Skeletal muscle tissue (tissue), 4 donors: ENCODE results near the gene STK40. TPM values are rescaled to one million over a fixed set of nuclear protein-coding genes. Genes with fewer than 3 reads are reported as not detected.
A peak's percentile ranks its signal among the peaks of the same experiment; 100 is the strongest.

Experiments
- H3K27ac ChIP-seq: one replicate; pipeline ENCODE4 v1.7.0; 2013; ENCODE audit warnings: mild to moderate bottlenecking, low read depth, low read length, inconsistent platforms
- H3K27me3 ChIP-seq, 3 donors: one replicate each; pipeline ENCODE4 v1.7.0; 2013; ENCODE audit warnings: low read length in 3 of 3; ENCODE audit not compliant: control insufficient read depth in 3 of 3, insufficient read depth in 3 of 3
- H3K36me3 ChIP-seq, 3 donors: one replicate each; pipeline ENCODE4 v1.7.0; 2013; ENCODE audit warnings: low read length in 3 of 3; ENCODE audit not compliant: control insufficient read depth in 3 of 3, insufficient read depth in 3 of 3
- H3K4me1 ChIP-seq, 3 donors: one replicate each; pipeline ENCODE4 v1.7.0; 2013; ENCODE audit warnings: low read length in 3 of 3, mild to moderate bottlenecking in 3 of 3; ENCODE audit not compliant: control insufficient read depth in 3 of 3, insufficient read depth in 3 of 3
- H3K4me3 ChIP-seq, 3 donors: one replicate each; pipeline ENCODE4 v1.7.0; 2013; ENCODE audit warnings: low read length in 3 of 3
- H3K9ac ChIP-seq, 3 donors: one replicate each; pipeline ENCODE4 v1.7.0; 2013; ENCODE audit warnings: low read length in 3 of 3, mild to moderate bottlenecking in 3 of 3, moderate library complexity in 2 of 3, low read depth in 1 of 3
- H3K9me3 ChIP-seq, 3 donors: one replicate each; pipeline ENCODE4 v1.7.0; 2013; ENCODE audit warnings: low read length in 3 of 3; ENCODE audit not compliant: control insufficient read depth in 3 of 3
- total RNA-seq: library from RNA; depleted of rRNA; stranded (reverse); fragments of >200 nt; gene quantifications from one replicate; pipeline ENCODE4 v1.2.3, GENCODE V29; 2014
- donor health status: Osteomylitis.

Gene STK40
- total RNA-seq, 1 donor from 2014 or later: 11.0 TPM

DNA sequence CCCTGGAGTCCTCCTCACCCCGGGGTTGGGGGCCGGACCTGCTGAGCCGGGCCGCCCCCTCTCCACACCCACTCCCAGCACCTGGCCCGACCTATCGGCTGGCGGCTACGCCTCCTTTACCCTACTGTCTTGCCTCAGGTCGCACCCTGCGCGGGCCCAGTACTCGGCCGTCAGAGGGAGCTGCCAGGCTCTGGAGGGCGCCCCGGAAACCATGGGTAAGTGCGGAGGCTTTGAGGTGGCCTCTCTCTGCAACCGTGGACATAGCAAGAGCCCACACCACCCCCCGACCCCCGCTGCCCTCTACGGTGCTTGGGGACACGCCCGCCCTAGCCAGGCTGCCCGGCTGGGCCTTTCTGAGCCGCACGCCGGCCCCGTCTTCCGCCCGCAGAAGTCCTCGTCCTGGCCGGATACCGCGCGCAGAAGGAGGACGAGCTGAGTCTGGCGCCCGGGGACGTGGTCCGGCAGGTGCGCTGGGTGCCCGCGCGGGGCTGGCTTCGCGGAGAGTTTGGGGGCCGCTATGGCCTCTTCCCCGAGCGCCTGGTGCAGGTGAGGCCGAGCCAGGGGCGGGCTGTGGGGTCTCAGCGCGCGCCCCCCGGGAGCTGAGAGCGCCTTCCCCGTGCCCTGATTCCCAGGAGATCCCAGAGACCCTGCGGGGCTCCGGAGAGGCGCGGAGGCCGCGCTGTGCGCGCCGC is 79.4 kb downstream of the STK40 start, which contains the start of gene SH3D21:
SH3D21 (plus strand) TSS at position 159 of the 692 bp plus-strand sequence; CDS start at position 212, 53 bp downstream.
- Histone ChIP-seq H3K27ac (peak within 1 kb of the TSS; percentile 44), H3K4me3 (peak within 1 kb of the TSS; percentile 71 to 86 (median 82)), H3K36me3 (peaks cover 30 to 34% (median 33%) of the 10 kb centered on the region in 3 donors), H3K4me1 (peaks cover 10 to 19% (median 11%) of the 10 kb centered on the region in 3 donors), H3K9ac (peak within 1 kb of the TSS; percentile 62 to 77 (median 72)), H3K27me3 (no peaks in the 10 kb centered on the region), H3K9me3 (no peaks in the 10 kb centered on the region)

DNA sequence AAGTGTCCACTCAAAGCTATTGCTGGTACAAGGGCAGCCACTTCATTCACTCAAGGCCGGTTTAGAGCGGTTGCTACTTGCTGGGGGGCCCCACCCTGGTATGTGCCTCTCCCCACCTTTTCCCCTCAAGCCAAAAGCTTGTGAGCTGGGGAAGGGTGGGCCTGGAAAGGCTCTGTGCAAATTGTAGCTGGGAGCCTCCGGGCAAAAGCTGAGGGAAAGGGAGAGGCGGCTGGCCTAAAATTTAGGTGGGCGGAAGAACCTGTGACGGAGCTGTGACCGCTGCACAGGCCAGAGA is 79.9 kb downstream of the STK40 start:
- Histone ChIP-seq H3K9me3 (no peaks in the 10 kb centered on the region), H3K27me3 (no peaks in the 10 kb centered on the region), H3K27ac (peak overlapping the region; percentile 44), H3K4me3 (peak overlapping the region in 2 of 3 donors; percentile 71 to 82), H3K9ac (peak overlapping the region in 2 of 3 donors; percentile 62 to 77), H3K36me3 (peaks cover 34 to 39% (median 38%) of the 10 kb centered on the region in 3 donors), H3K4me1 (peaks cover 10 to 19% (median 11%) of the 10 kb centered on the region in 3 donors)

DNA sequence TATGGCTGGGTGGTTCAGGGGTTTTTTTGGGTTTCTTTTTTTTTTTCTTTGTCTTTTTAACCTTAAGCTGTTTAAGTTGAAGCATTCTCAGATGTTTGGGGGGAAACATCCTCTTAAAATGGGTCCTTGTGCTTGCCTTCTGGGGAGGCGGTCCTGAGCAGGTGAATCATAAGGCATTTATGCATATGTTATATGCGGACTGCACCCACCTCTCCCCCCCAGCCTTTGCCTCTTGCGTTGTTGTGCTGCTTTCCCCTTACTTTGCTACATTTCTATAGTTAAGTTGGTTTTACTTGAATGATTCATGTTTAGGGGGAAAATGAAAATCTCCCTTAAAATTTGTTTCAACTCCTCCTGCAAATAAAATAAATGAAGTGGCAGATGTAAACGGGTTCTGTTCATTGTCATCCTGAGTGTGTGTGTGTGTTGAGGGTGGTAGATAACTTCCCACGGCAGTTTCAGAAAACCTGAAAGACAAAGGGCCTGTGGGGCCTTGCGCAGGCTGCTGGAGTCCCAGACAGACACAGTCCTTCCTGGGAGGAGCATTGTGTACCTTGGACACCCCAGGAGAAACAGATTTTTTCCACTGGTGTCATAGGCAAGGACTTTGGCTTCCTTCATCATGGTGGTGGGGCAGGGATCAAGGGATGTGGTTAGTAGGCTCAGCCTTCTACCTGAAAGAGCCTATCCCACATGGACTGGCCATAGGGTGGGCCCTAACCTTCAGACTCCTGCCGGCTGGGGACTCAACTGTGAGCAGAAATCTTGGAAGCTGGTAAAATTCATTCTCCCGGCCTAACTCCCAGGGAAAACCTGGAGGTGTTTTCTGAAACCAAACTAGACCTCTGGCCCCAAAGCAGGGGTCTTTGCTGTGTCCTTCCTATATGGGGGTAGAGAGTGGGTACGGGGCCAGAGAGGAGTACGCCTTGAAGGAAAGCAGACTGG is 80.5 kb downstream of the STK40 start:
- peaks cover 10 to 19% (median 11%) of the 10 kb centered on the region in 3 donors for H3K4me1 ChIP-seq
- no peak overlapping the region for H3K4me3 ChIP-seq
- H3K9me3 ChIP-seq: no peaks in the 10 kb centered on the region
- peak overlapping the region in 1 of 3 donors; percentile 77 for H3K9ac ChIP-seq
- peaks cover 34 to 45% (median 44%) of the 10 kb centered on the region in 3 donors for H3K36me3 ChIP-seq
- no peaks in the 10 kb centered on the region for H3K27me3 ChIP-seq
- H3K27ac ChIP-seq: no peak overlapping the region

DNA sequence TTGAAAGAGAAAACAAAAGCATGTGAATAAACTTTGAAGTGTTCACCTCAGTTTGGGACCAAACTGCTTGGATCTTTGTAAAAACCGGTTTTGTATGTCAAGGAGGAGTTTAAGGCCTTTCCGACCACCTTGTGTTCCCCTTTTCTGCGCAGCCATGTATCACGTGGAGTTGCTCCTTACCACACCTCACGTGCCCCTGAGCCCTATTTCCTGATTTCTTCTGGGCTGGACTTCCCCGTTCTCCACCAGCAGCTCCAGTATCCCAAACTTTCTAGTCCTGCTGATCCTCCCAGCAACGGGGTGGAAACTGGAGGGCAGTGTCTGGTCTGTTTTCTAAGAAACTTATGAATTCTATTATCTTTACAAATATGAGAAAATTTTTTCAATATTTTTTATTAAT is 81.2 kb downstream of the STK40 start:
- no peak overlapping the region for H3K4me3 ChIP-seq
- no peaks in the 10 kb centered on the region for H3K9me3 ChIP-seq
- peaks cover 14 to 25% (median 16%) of the 10 kb centered on the region in 3 donors for H3K4me1 ChIP-seq
- peaks cover 36 to 51% (median 47%) of the 10 kb centered on the region in 3 donors for H3K36me3 ChIP-seq
- no peak overlapping the region for H3K9ac ChIP-seq
- no peak overlapping the region for H3K27ac ChIP-seq
- H3K27me3 ChIP-seq: no peaks in the 10 kb centered on the region

DNA sequence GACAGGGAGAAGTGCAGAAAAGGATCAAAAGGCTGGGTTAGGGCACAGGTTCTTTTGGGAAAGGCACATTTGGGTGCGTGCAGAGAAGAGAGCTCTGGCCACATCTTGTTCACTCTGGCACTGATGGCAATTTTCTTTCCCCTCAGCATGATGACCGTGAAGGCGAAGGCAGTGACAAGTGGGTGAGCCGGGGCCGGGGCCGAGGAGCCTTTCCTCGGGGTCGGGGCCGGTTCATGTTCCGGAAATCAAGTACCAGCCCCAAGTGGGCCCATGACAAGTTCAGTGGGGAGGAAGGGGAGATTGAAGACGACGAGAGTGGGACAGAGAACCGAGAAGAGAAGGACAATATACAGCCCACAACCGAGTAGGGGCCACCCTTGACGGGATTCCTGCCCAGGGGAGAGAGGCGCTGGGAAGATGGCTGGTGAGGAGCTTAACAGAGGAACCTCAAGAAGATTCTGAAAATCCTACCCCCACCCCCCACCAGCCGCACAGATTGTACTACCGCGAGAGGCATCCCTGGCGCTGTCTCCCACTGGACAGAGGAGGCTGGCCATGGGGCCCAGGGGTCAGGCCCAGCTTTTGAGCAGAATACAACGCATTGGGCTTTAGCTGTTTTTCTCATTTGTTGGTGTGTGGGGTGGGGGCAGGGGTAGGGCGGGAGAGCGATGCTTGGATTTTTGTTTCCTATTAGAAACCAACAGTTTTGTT is 81.9 kb downstream of the STK40 start:
- H3K36me3 ChIP-seq: peaks cover 37 to 52% (median 48%) of the 10 kb centered on the region in 3 donors
- no peaks in the 10 kb centered on the region for H3K27me3 ChIP-seq
- H3K9me3 ChIP-seq: no peaks in the 10 kb centered on the region
- H3K4me3 ChIP-seq: no peak overlapping the region
- no peak overlapping the region for H3K9ac ChIP-seq
- H3K4me1 ChIP-seq: peaks cover 14 to 25% (median 16%) of the 10 kb centered on the region in 3 donors
- no peak overlapping the region for H3K27ac ChIP-seq

DNA sequence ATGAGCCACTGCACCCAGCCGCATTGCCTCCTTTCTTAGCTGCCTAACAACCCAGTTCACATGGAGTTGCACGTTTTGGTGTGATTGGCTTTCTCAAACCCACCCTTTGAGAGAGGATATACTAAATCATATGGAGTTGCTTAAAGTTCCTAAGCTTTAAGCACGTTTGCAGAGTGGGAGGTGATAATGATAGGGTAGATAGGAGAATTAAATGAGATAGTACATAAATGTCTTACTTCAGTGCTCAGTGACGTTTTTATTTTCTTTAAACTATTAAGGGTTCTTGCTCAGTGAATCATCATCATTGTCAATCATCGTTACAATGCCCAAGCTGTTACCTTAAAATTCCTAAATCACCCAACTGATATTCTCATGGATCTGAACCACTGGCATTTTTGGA is 82.5 kb downstream of the STK40 start:
- Histone ChIP-seq H3K27ac (no peak overlapping the region), H3K9ac (no peak overlapping the region), H3K4me3 (no peak overlapping the region), H3K9me3 (no peaks in the 10 kb centered on the region), H3K4me1 (peaks cover 14 to 25% (median 16%) of the 10 kb centered on the region in 3 donors), H3K36me3 (peaks cover 42 to 58% (median 54%) of the 10 kb centered on the region in 3 donors), H3K27me3 (no peaks in the 10 kb centered on the region)

DNA sequence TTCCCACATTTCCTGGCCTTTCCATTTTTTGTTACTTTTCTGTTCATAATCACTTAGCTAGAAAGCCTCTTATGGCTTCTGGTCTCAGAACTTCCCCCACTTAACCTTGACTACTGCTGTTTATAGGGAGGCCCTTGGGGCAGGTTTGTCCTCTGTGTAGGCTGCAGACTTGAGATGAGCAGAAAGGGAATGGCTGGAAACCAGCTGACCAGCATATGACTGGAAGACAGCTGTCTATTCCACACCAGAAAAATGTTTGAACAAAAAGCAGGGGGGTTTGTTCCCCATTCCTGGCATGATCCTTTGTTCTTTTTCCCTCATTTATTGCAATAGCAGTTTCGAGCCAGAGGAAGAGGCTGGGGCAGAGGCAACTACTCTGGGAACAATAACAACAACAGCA is 84.5 kb downstream of the STK40 start:
- Histone ChIP-seq H3K36me3 (peaks cover 54 to 71% (median 68%) of the 10 kb centered on the region in 3 donors), H3K4me3 (no peak overlapping the region), H3K9ac (no peak overlapping the region), H3K4me1 (peaks cover 3 to 18% (median 9%) of the 10 kb centered on the region in 3 donors), H3K27ac (no peak overlapping the region), H3K9me3 (no peaks in the 10 kb centered on the region), H3K27me3 (no peaks in the 10 kb centered on the region)

DNA sequence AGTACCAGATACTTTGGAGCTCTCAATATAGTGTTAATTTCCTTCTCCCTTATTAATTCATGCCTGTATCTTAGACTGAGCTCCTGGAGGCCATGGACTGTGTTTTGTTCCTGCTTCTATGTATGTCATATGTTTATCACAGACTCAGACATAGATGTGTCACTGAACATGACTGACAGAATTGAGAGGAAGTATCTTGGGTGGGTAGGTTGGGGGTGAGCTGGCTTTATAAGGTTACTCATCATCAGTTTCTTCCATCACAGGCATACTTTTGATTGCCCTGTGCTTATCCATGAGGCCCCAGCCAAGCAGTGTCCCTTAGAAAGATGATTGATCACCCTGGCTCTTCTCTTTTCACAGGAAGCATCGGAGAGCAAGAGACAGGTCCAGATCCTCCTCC is 85.2 kb downstream of the STK40 start:
- peaks cover 54 to 73% (median 71%) of the 10 kb centered on the region in 3 donors for H3K36me3 ChIP-seq
- H3K27ac ChIP-seq: peak overlapping the region; percentile 38
- no peaks in the 10 kb centered on the region for H3K27me3 ChIP-seq
- H3K9ac ChIP-seq: no peak overlapping the region
- peaks cover 5 to 12% (median 6%) of the 10 kb centered on the region in 3 donors for H3K4me1 ChIP-seq
- no peak overlapping the region for H3K4me3 ChIP-seq
- H3K9me3 ChIP-seq: no peaks in the 10 kb centered on the region

DNA sequence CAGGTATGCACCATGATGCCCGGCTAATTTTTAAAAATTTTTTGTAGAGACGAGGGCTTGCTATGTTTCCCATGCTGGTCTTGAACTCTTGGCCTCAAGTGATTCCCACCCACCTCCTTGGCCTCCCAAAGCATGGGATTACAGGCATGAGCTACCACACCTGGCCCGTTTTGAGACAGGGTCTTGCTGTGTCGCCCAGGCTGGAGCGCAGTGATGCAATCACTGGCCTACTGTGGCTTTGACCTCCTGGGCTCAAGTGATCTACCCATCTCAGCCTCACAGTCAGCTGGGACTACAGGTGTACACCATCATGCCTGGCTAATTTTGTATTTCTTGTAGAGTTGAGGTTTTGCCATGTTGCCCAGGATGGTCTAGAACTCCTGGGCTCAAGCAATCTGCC is 87.1 kb downstream of the STK40 start:
- H3K9me3 ChIP-seq: no peaks in the 10 kb centered on the region
- peaks cover 9 to 12% (median 10%) of the 10 kb centered on the region in 3 donors for H3K4me1 ChIP-seq
- no peaks in the 10 kb centered on the region for H3K27me3 ChIP-seq
- H3K36me3 ChIP-seq: peaks cover 48 to 72% (median 70%) of the 10 kb centered on the region in 3 donors
- no peak overlapping the region for H3K9ac ChIP-seq
- H3K27ac ChIP-seq: no peak overlapping the region
- H3K4me3 ChIP-seq: no peak overlapping the region
